Stomach (tissue), 9 donors: ENCODE data around the gene SETX. TPM values are rescaled to one million over a fixed set of nuclear protein-coding genes. Genes with fewer than 3 reads are reported as not detected.
A peak's percentile ranks its signal among the peaks of the same experiment; 100 is the strongest.

Experiments
- DNase-seq, 2 donors: peaks; one replicate each; pipeline versions ENCODE4 v3.0.0 to v3.0.0-alpha.2; 2013 to 2019
- H3K27ac ChIP-seq, 5 donors: fragments of 200-600 bp in 4 of 5; sonication (generic) in 4 of 5; one replicate each; pipeline ENCODE4 v1.5.1; 2013 to 2019; ENCODE audit warnings: mild to moderate bottlenecking in 1 of 5, moderate library complexity in 1 of 5
- H3K27me3 ChIP-seq, 3 donors: fragments of 200-600 bp; sonication (generic); one replicate each; pipeline ENCODE4 v1.5.1; 2017 to 2019; ENCODE audit warnings: mixed run types in 1 of 3
- H3K36me3 ChIP-seq, 4 donors: fragments of 200-600 bp; sonication (generic); 1 replicate in 3 of 4; 2 replicates in 1 of 4; pipeline ENCODE4 v1.5.1; 2016 to 2019
- H3K4me1 ChIP-seq, 4 donors: fragments of 200-600 bp; sonication (generic); one replicate each; pipeline ENCODE4 v1.5.1; 2016 to 2019
- H3K4me3 ChIP-seq, 4 donors: fragments of 200-600 bp; sonication (generic) in 3 of 4; one replicate each; pipeline ENCODE4 v1.5.1; 2016 to 2019; ENCODE audit warnings: mild to moderate bottlenecking in 1 of 4
- H3K9me3 ChIP-seq, 4 donors: fragments of 200-600 bp; sonication (generic); one replicate each; pipeline ENCODE4 v1.5.1; 2016 to 2019
- EP300 ChIP-seq: sonication (generic); formaldehyde crosslinking; IDR thresholded peaks from one replicate; pipeline ENCODE4 v1.6.1; 2017; ENCODE audit warnings: antibody characterized with exemption
- POLR2A ChIP-seq, 4 donors: fragments of 450-650 bp; IDR thresholded peaks; one replicate each; pipeline ENCODE4 v1.6.1; 2016; ENCODE audit warnings: antibody characterized with exemption in 4 of 4, control low read depth in 2 of 4, mild to moderate bottlenecking in 1 of 4, moderate library complexity in 1 of 4
- POLR2AphosphoS5 ChIP-seq, 3 donors: sonication (generic); formaldehyde crosslinking; IDR thresholded peaks; one replicate each; pipeline ENCODE4 v1.6.1; 2016; ENCODE audit warnings: antibody characterized with exemption in 3 of 3
- WGBS, 5 donors: extraction: QIAGEN DNeasy Blood & Tissue Kit in 3 of 5; methylation state at CpG; one replicate each; pipeline versions ENCODE4 v1.1.5 to v1.1.7; 2013 to 2018; 5-methylcytosine and 5-hydroxymethylcytosine counted together
- intact Hi-C: fragments of 100-400 bp; cut with DNase I; formaldehyde crosslinking; loops from one replicate; pipeline ENCODE4 v1.15.1; 2023; ENCODE audit warnings: low total_unique reads
- polyA plus RNA-seq, 3 donors: library from polyadenylated mRNA; stranded (reverse); fragments of 200-250 nt; gene quantifications; one replicate each; pipeline ENCODE4 v1.2.3, GENCODE V29; 2013
- total RNA-seq, 5 donors: library from RNA; depleted of rRNA; stranded (reverse); fragments of >200 nt; gene quantifications; one replicate each; pipeline versions ENCODE4 v1.1.0 to v1.2.3, GENCODE V29; 2014 to 2016
- TF ChIP-seq, protein P1 (sequence below), 7 experiments: fragments of 450-650 bp in 4 of 7; fragments of 200-600 bp in 3 of 7; sonication (generic) in 3 of 7; IDR thresholded peaks; one replicate each; pipeline ENCODE4 v1.5.1; 2016 to 2019; ENCODE audit warnings: antibody characterized with exemption in 7 of 7, control low read depth in 2 of 7, mild to moderate bottlenecking in 1 of 7
- donor health status: healthy with polysubstance abuse.
- donor health status: Bipolar disorder and iron deficiency.
- donor health status: healthy.

The SETX gene
- total and polyA plus RNA-seq, 8 donors: 7.9 to 96.7 (median 34.6) TPM

DNA sequence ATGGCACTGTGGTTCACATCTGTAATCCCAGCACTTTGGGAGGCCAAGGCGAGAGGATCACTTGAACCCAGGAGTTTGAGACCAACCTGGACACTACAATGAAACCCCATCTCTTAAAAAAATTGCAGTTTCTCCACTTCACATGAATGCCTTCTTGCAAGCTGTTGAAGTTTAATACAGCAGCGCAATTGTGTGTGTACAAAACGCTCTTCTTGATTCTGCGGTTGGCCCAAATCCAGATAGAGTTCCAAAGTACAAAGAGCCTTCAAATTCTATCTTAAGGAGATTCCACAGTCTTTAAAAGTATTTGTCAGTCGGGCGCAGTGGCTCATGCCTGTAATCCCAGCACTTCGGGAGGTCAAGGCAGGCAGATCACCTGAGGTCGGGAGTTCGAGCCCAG is 9.3 kb upstream of the SETX start:
- WGBS, 5 donors: 82 to 87% (median 86%) methylated on average over 9 of the region's 9 CpGs
- H3K27ac ChIP-seq: no peak overlapping the region
- H3K4me3 ChIP-seq: no peak overlapping the region
- no peaks in the 10 kb centered on the region for H3K4me1 ChIP-seq
- no peaks in the 10 kb centered on the region for H3K9me3 ChIP-seq
- H3K36me3 ChIP-seq: no peaks in the 10 kb centered on the region
- no peaks in the 10 kb centered on the region for H3K27me3 ChIP-seq
- TF ChIP-seq EP300 (no peak), POLR2A (IDR thresholded peaks at IDR 0.05) (no peak), POLR2AphosphoS5 (IDR thresholded peaks at IDR 0.05) (no peak)
- TF ChIP-seq, protein P1, sequence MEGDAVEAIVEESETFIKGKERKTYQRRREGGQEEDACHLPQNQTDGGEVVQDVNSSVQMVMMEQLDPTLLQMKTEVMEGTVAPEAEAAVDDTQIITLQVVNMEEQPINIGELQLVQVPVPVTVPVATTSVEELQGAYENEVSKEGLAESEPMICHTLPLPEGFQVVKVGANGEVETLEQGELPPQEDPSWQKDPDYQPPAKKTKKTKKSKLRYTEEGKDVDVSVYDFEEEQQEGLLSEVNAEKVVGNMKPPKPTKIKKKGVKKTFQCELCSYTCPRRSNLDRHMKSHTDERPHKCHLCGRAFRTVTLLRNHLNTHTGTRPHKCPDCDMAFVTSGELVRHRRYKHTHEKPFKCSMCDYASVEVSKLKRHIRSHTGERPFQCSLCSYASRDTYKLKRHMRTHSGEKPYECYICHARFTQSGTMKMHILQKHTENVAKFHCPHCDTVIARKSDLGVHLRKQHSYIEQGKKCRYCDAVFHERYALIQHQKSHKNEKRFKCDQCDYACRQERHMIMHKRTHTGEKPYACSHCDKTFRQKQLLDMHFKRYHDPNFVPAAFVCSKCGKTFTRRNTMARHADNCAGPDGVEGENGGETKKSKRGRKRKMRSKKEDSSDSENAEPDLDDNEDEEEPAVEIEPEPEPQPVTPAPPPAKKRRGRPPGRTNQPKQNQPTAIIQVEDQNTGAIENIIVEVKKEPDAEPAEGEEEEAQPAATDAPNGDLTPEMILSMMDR (IDR thresholded peaks at IDR 0.05): no peak
- no peak for DNase-seq
- intact Hi-C loops: no loop called here

DNA sequence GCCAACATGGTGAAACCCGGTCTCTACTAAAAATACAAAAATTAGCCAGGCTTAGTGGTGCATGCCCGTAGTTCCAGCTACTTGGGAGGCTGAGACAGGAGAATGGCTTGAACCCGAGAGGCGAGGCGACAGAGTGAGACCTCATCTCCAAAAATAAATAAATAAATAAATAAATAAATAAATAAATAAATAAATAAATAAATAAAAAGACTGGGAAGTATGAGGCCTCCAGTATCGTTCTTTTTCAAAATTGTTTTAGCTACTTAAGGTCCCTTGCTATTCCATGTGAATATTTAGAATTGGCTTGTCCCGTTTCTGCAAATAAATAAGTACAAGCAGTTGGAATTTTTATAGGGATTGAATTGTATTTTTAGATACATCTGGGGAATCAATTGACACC is 3.0 kb upstream of the SETX start:
- TF ChIP-seq POLR2A (IDR thresholded peaks at IDR 0.05) (no peak), POLR2AphosphoS5 (IDR thresholded peaks at IDR 0.05) (no peak), EP300 (no peak)
- TF ChIP-seq, protein P1 (IDR thresholded peaks at IDR 0.05): no peak
- Histone ChIP-seq H3K4me1 (peaks cover 10 to 18% (median 14%) of the 10 kb centered on the region in 4 donors), H3K9me3 (no peaks in the 10 kb centered on the region), H3K27ac (no peak overlapping the region), H3K27me3 (no peaks in the 10 kb centered on the region), H3K4me3 (no peak overlapping the region), H3K36me3 (peaks cover 6 to 7% (median 6%) of the 10 kb centered on the region in 4 donors)
- intact Hi-C loops: no loop called here
- WGBS, 5 donors: 87 to 92% (median 89%) methylated on average over 7 of the region's 7 CpGs
- no peak for DNase-seq

DNA sequence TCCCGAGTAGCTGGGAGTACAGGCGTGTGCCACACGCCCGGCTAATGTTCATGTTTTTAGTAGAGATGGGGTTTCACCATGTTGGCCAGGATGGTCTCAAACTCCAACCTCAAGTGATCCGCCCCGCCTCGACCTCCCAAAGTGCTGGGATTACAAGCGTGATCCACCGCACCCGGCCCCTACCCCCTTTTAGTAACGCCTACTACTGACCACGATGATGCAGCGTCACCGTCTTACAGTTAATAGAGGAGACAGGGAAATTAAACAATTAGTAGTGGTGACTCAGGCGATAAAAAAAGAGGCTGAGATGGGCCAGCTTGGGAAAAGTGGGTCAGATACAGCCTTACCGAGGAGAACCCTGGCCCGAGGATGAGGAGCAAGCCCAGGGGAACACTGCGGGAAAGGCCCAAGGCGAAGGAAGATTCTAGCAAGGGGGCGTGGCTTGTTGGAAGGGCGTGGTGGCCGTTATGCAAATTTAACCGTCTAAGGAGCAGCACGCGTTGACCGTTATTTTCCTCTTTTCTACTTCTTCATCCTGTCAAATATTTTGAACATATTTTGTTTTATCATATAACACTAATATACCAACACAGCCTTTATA is 1.6 kb upstream of the SETX start:
- TF ChIP-seq POLR2A (IDR thresholded peaks at IDR 0.05) (no peak), EP300 (no peak), POLR2AphosphoS5 (IDR thresholded peaks at IDR 0.05) (no peak)
- TF ChIP-seq, protein P1 (IDR thresholded peaks at IDR 0.05): no peak
- Histone ChIP-seq H3K27ac (no peak overlapping the region), H3K4me1 (peaks cover 21 to 32% (median 27%) of the 10 kb centered on the region in 4 donors), H3K9me3 (no peaks in the 10 kb centered on the region), H3K4me3 (no peak overlapping the region), H3K27me3 (no peaks in the 10 kb centered on the region), H3K36me3 (peaks cover 7 to 20% (median 20%) of the 10 kb centered on the region in 4 donors)
- intact Hi-C loops: no loop called here
- DNase-seq: peak in 1 of 2 donors; percentile 11
- 87 to 95% (median 91%) methylated on average over 26 of the region's 26 CpGs for WGBS, 5 donors

DNA sequence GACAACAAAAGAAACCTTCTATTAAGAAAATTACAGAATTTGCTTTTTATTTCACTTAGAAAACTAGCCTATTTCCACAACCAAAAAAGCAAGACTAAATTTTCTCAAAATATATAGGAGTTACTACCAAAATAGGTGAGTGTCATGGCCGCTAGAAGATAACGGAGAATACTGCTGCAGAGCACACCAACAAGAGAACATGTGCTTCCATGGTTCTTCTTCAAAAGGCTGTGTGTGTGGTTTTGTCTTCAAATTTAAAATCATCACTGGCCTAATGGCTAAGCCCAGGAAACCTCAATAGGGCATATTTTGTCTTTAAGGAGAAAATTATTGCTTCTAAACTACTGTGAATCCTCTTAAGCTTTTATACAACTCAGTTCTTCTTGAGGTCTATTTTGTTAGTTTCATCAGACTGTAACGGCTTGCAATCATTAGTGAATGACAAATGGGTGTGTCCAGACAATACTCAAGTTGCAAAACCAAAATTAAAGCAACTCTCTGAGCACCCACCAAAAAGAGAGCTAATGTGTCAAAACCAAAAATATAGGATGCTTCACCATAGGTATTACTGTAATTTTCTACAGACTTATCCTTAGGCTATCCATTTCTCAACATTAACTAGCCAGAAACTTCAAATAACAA is 3.3 kb downstream of the SETX start:
- Histone ChIP-seq H3K9me3 (no peaks in the 10 kb centered on the region), H3K36me3 (peaks cover 38 to 68% (median 60%) of the 10 kb centered on the region in 4 donors), H3K4me3 (peak overlapping the region in 2 of 4 donors; percentile 17 to 19), H3K27ac (peak overlapping the region in 3 of 5 donors; percentile 43 to 66 (median 52)), H3K4me1 (peaks cover 25 to 48% (median 37%) of the 10 kb centered on the region in 4 donors), H3K27me3 (no peaks in the 10 kb centered on the region)
- no peak for DNase-seq
- 50 to 68% (median 65%) methylated on average over 3 of the region's 3 CpGs for WGBS, 5 donors
- intact Hi-C loops: no loop called here
- TF ChIP-seq POLR2A (IDR thresholded peaks at IDR 0.05) (no peak), EP300 (no peak), POLR2AphosphoS5 (IDR thresholded peaks at IDR 0.05) (no peak)
- TF ChIP-seq, protein P1 (IDR thresholded peaks at IDR 0.05): no peak
